ENCODE results near the gene E2F3. TPM values are rescaled to one million over a fixed set of nuclear protein-coding genes. Genes with fewer than 3 reads are reported as not detected.
"Not testable (repeated sequence)": the region's sequence is repeated elsewhere in the genome, so short reads cannot be mapped to it uniquely, and the experiment has no call there.

The E2F3 gene
- total RNA-seq, 1 experiment from 2014 or later, result 12.5 TPM

DNA sequence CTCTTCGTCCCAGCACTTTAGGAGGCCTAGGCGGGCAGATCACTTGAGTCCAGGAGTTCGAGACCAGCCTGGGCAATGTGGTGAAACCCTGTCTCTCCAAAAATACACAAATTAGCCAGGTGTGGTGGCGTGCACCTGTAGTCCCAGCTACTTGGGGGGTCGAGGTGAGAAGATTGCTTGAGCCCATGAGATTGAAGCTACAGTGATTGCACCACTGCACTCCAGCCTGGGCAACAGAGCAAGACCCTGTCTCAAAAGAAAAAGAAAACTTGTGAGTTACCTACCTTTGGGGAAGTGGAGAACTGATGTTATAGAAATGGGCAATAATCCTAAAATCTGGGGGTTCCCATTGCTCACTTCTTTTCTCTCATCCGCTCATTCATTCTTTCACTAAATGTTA lies 58.0 kb downstream of the E2F3 start:
- Histone ChIP-seq H3K36me3 (replicated peaks; ENCODE audit: control insufficient read depth, insufficient read depth, low read length) (no peaks in the 10 kb centered on the region; the same call in 1 of the 2 replicates), H3K27me3 (ENCODE audit: control insufficient read depth, insufficient read depth, low read length) (no peaks in the 10 kb centered on the region), H3K4me3 (ENCODE audit: insufficient read depth, low read depth, low read length) (no peak overlapping the region)
- no peak for DNase-seq

DNA sequence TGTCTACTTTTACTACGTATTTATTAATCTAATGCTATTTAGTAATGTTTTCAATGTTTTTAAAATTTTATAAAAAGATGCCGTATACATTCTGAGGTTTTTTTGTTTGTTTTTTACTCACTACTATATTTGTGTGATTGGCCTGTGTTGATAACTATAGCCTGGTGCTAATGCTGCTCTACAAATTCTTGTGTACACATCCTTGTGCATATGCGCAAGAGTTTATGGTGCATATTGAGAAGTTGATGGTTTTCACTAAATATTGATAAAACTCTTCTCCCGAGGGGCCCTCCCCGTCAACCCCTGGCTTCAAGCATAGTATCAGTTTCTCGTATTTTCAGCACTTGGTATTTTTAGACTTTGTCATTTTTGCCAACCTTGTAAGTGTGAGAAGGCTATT lies 59.9 kb downstream of the E2F3 start:
- no peak for DNase-seq
- H3K36me3 ChIP-seq (replicated peaks; ENCODE audit: control insufficient read depth, insufficient read depth, low read length), result no peaks in the 10 kb centered on the region; the same call in 1 of the 2 replicates

DNA sequence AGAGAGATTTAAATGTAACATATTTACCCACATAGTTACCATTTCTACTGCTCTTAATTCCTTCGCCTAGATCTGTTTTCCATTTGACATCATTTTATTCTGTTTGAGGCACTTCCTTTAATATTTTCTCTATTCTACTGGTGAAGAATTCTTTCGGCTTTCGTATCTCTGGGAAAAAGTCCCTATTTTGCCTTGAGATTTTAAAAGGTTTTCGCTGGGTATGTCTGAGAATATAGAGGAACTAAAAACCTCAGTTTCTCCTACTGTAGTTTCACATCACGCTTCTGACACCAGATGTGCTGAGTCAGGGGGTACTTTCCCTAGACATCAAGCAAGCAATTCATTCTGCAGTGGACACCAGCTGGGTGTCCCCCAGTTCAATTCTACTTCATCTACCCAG lies 61.7 kb downstream of the E2F3 start:
- no peaks in the 10 kb centered on the region for H3K27me3 ChIP-seq (ENCODE audit: control insufficient read depth, insufficient read depth, low read length)
- H3K4me3 ChIP-seq (ENCODE audit: insufficient read depth, low read depth, low read length), result no peak overlapping the region
- H3K36me3 ChIP-seq (replicated peaks; ENCODE audit: control insufficient read depth, insufficient read depth, low read length), result peaks cover 1% of the 10 kb centered on the region; the same call in 1 of the 2 replicates
- DNase-seq, result no peak

More for the DNA sequence above, 59.9 kb downstream of the E2F3 start:
- no peaks in the 10 kb centered on the region for H3K27me3 ChIP-seq (ENCODE audit: control insufficient read depth, insufficient read depth, low read length)
- no peak overlapping the region for H3K4me3 ChIP-seq (ENCODE audit: insufficient read depth, low read depth, low read length)

DNA sequence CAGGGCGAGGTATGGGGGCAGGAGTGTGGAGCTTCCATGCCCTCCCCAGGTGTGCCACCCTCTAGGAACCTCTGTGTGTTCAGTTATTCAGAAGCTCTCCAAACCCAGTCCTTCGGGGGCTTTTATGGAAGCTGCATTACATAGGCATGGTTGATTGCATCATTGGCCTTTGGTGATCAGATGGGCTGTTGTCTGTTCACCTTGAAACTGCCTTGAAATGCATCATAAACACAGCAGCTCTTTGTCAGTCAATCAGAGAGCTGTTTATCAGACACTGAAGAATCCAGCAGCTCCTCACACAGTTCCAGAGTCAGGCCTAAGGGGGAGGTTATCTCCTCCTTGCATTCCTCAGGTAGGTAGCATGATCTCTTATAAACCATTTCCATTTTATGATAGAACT lies 62.4 kb downstream of the E2F3 start:
- no peaks in the 10 kb centered on the region for H3K27me3 ChIP-seq (ENCODE audit: control insufficient read depth, insufficient read depth, low read length)
- H3K4me3 ChIP-seq (ENCODE audit: insufficient read depth, low read depth, low read length), result no peak overlapping the region
- no peak for DNase-seq
- peaks cover 3% of the 10 kb centered on the region; the same call in 1 of the 2 replicates for H3K36me3 ChIP-seq (replicated peaks; ENCODE audit: control insufficient read depth, insufficient read depth, low read length)

DNA sequence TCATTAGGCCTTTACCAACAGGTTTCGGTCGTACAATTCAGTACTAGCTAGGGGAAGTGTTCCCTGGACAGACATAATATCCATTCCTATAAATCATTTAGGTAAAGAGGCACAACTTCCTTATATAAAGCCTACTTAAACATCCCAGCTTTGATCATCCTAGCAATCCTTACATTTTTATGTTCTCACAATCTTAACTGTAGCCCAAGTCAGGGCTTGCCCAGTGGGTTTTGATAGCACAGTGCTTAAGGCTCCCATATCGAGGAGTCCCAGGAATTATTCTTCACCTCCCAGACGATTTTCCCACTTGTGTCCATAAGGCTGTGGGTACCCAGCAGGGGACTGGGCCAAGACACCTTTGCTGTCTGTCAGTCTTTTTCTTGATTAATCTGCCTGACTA lies 63.2 kb downstream of the E2F3 start:
- DNase-seq, result no peak
- H3K4me3 ChIP-seq (ENCODE audit: insufficient read depth, low read depth, low read length), result no peak overlapping the region
- no peaks in the 10 kb centered on the region for H3K27me3 ChIP-seq (ENCODE audit: control insufficient read depth, insufficient read depth, low read length)
- H3K36me3 ChIP-seq (replicated peaks; ENCODE audit: control insufficient read depth, insufficient read depth, low read length), result peaks cover 4% of the 10 kb centered on the region; the same call in 1 of the 2 replicates

DNA sequence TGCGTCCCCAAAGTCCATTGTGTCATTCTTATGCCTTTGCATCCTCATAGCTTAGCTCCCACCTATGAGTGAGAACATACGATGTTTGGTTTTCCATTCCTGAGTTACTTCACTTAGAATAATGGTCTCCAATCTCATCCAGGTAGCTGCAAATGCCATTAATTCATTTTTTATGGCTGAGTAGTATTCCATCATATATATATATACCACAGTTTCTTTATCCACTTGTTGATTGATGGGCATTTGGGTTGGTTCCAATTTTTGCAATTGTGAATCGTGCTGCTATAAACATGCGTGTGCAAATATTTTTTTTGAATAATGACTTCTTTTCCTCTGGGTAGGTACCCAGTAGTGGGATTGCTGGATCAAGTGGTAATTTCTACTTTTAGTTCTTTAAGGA lies 63.9 kb downstream of the E2F3 start:
- not testable (repeated sequence) for DNase-seq; H3K4me3 ChIP-seq (ENCODE audit: insufficient read depth, low read depth, low read length); H3K36me3 ChIP-seq (replicated peaks; ENCODE audit: control insufficient read depth, insufficient read depth, low read length); H3K27me3 ChIP-seq (ENCODE audit: control insufficient read depth, insufficient read depth, low read length)

DNA sequence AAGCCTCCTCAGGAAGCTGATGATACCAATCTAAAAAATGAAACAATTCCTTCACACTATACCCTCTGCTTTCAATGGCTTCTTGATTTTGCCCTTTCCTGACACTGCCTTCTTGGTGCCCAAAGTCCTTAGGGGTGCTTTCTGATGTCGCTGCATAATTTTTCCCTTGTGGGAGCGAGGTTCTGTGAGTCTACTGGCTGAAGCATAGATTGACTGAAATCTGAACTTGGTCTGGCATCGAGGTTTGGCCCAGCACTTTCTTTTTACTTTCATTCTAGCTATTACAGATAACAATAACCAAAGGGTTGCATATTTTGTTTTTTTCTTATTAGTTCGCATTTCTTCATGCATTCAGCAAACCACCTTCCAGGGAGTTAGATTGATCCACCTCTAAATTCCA lies 65.8 kb downstream of the E2F3 start:
- DNase-seq, result no peak
- peaks cover 4% of the 10 kb centered on the region; the same call in 1 of the 2 replicates for H3K36me3 ChIP-seq (replicated peaks; ENCODE audit: control insufficient read depth, insufficient read depth, low read length)
- H3K4me3 ChIP-seq (ENCODE audit: insufficient read depth, low read depth, low read length), result no peak overlapping the region
- H3K27me3 ChIP-seq (ENCODE audit: control insufficient read depth, insufficient read depth, low read length), result no peaks in the 10 kb centered on the region

DNA sequence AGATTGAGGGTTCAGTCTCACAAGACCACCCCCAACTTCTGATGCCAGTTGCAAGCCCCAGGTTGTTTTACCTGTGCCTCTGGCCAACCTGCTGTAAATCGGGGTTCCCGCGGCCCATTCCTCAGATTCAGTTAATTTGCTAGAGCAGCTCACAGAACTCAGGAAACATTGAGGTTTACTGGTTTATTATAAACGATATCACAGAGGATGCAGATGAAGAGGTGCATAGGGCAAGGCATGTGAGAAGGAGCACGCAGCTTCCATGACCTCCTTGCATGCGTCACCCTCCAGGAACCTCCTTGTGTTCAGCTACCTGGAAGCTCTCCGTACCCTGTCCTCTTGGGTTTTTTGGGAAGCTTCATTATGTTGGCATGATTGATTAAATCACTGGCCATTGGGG lies 66.5 kb downstream of the E2F3 start:
- Histone ChIP-seq H3K4me3 (ENCODE audit: insufficient read depth, low read depth, low read length) (no peak overlapping the region), H3K36me3 (replicated peaks; ENCODE audit: control insufficient read depth, insufficient read depth, low read length) (peaks cover 4% of the 10 kb centered on the region; the same call in 1 of the 2 replicates), H3K27me3 (ENCODE audit: control insufficient read depth, insufficient read depth, low read length) (no peaks in the 10 kb centered on the region)
- DNase-seq, result no peak

DNA sequence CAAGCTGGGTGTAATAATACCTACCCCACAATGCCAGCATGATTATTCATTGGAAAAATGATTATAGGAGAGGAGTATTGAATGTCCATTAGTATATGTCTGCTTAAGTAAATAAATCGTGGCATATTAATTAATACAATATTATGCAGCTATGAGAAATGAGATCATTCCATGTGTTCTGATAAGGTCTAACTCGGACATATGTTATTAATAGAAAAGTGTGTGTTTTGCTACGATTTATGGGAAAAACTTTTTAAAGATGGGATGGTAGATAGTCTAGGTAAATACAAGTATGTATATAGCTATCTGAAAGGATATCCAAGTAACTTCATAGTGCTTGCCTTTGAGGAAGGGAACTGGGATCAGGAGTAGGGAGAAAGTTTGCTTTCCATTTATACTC lies 71.1 kb downstream of the E2F3 start:
- peaks cover 4% of the 10 kb centered on the region; the same call in 1 of the 2 replicates for H3K36me3 ChIP-seq (replicated peaks; ENCODE audit: control insufficient read depth, insufficient read depth, low read length)
- H3K4me3 ChIP-seq (ENCODE audit: insufficient read depth, low read depth, low read length), result no peak overlapping the region
- DNase-seq, result no peak
- no peaks in the 10 kb centered on the region for H3K27me3 ChIP-seq (ENCODE audit: control insufficient read depth, insufficient read depth, low read length)

DNA sequence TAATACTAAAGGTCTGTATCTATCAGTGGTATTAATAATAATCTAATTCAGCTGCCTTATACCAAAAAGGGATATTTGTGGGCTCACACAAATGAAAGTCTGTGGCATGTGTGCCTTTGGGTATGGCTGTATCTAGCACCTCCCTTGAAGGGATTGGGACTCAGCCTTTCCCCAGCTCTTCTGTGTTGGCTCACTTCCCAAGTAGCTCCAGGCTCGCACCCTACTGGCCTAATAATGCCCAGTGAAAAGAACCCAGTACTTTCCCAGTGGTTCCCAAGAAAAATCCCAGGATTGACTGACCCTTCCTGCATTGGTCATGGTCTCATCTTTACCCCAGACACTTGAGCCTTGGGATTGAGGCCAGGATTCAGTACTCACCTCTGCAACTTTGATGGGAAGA lies 71.8 kb downstream of the E2F3 start:
- H3K27me3 ChIP-seq (ENCODE audit: control insufficient read depth, insufficient read depth, low read length), result no peaks in the 10 kb centered on the region
- DNase-seq, result no peak
- H3K36me3 ChIP-seq (replicated peaks; ENCODE audit: control insufficient read depth, insufficient read depth, low read length), result peaks cover 3% of the 10 kb centered on the region; the same call in 1 of the 2 replicates
- no peak overlapping the region for H3K4me3 ChIP-seq (ENCODE audit: insufficient read depth, low read depth, low read length)

DNA sequence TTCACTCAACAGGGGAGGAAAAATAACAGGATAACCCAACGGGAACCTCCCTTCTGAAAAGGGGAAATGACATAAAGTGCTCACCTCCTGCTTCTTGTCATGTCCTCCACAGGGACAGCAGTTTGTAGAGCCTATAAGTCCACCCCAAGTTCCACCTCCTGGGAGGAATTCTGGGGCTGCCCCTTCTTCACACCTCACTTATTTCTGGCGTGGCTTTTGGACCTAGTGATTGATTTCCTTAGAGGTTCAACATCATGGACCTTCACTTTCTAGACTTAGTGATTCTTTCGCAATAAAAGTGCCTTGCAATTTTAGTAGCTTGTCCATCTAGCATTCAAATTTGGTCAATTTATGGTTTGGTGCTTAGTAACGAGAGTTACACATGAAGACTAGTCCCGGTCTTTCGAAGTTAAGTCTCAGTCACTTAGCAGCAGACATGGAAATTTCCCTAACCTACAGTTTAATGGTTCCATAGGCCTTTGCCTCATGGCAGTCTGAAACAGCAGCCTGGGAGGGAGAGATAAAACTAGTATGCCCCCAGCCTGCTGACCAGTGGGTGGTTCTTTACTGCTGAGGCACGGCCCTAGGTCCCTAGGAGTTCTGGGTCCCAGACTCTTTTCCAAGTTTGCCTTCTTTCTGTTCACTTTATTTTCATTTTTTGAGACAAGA lies 73.3 kb downstream of the E2F3 start:
- no peak for DNase-seq
- Histone ChIP-seq H3K36me3 (replicated peaks; ENCODE audit: control insufficient read depth, insufficient read depth, low read length) (peaks cover 2% of the 10 kb centered on the region; the same call in 1 of the 2 replicates), H3K27me3 (ENCODE audit: control insufficient read depth, insufficient read depth, low read length) (no peaks in the 10 kb centered on the region), H3K4me3 (ENCODE audit: insufficient read depth, low read depth, low read length) (no peak overlapping the region)

DNA sequence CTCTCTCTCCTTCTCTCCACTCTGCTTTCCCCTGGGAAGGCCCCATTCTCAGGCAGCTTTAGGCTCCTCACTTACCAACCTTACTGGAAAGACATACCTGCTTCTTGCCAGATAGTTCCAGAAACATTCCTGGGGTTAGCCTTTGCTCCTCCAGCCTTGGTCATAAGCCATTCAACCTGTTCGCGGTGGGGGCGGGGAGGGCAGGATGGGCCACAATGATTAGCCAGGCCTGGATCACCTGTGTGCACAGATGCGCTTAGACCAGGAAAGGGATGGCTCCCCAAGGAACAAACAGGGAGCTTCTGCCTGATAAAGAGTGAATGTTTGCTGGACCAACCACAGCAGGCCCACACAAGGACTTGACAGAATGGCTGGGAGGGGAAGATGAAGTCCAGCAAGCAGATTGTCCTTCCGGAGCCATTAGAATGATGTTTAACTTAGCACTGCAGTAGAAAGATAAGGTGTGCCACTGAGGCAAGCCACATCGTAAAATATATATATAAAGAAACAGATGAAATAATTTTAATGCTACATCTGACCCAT lies 74.9 kb downstream of the E2F3 start:
- DNase-seq, result no peak
- Histone ChIP-seq H3K4me3 (ENCODE audit: insufficient read depth, low read depth, low read length) (no peak overlapping the region), H3K36me3 (replicated peaks; ENCODE audit: control insufficient read depth, insufficient read depth, low read length) (peaks cover 5% of the 10 kb centered on the region), H3K27me3 (ENCODE audit: control insufficient read depth, insufficient read depth, low read length) (no peaks in the 10 kb centered on the region)

DNA sequence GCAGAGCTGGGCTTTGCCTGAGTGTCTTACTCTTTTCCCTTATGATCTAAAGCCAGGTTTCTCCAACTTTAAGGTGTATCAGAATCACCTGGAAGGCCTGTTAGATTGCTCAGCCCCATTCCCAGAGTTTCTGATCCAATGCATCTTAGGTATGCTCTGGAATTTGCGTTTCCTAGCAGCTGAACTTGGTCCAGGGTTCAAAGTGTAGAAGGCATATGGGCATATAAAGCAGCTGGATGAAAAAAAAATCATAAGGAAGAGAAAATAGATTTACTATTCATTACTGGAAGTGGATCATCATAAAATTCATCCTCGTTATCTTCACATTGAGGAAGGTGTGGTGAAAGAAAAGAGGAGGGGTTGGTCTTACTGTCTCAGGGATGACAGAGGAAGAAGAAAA lies 75.8 kb downstream of the E2F3 start:
- no peak for DNase-seq
- H3K36me3 ChIP-seq (replicated peaks; ENCODE audit: control insufficient read depth, insufficient read depth, low read length), result peaks cover 6% of the 10 kb centered on the region
- H3K27me3 ChIP-seq (ENCODE audit: control insufficient read depth, insufficient read depth, low read length), result no peaks in the 10 kb centered on the region
- no peak overlapping the region for H3K4me3 ChIP-seq (ENCODE audit: insufficient read depth, low read depth, low read length)

DNA sequence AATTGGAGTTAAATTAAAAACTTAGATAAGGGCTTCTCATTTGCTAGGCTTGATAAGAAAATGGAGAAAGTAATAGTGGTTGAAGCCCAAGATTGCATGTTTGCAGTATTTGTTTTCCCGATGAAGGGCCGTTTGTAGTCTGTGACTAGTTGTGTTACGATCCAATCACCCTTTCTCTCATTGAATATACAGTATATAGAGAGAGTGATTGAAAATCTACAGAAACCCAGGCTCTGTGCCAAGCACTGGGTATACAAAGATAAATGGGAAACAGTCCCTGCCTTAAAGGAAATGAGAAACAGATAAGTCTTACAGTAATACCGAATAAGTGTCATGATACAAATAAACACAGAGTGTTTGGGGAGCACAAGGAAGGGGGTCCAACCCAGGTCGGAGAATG lies 77.4 kb downstream of the E2F3 start:
- no peak for DNase-seq
- Histone ChIP-seq H3K36me3 (replicated peaks; ENCODE audit: control insufficient read depth, insufficient read depth, low read length) (peaks cover 11% of the 10 kb centered on the region), H3K27me3 (ENCODE audit: control insufficient read depth, insufficient read depth, low read length) (no peaks in the 10 kb centered on the region), H3K4me3 (ENCODE audit: insufficient read depth, low read depth, low read length) (no peak overlapping the region)

DNA sequence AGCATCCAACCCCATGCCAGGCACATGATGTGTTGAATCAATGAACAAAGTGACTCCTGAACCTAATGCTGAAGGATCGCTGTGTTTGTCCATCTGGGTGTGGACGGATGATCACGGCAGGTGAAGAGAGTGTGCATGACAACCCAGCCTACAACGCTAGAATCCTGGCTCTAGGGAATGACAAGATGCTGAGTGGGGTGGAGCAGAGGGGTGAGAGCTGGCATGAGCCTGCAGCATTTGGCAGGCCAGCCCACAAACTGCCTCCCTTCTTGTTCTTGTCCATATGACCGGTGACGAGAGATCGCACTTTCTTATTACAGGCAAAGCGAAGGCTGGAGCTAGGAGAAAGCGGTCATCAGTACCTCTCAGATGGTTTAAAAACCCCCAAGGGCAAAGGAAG lies 77.8 kb downstream of the E2F3 start:
- no peak for DNase-seq
- Histone ChIP-seq H3K36me3 (replicated peaks; ENCODE audit: control insufficient read depth, insufficient read depth, low read length) (peaks cover 11% of the 10 kb centered on the region), H3K27me3 (ENCODE audit: control insufficient read depth, insufficient read depth, low read length) (no peaks in the 10 kb centered on the region), H3K4me3 (ENCODE audit: insufficient read depth, low read depth, low read length) (no peak overlapping the region)

Measured in H7 (cell line).